Measurements from ENCODE around the gene RREB1. TPM values are rescaled to one million over a fixed set of nuclear protein-coding genes. Genes with fewer than 3 reads are reported as not detected.

Gene RREB1
- polyA plus RNA-seq, 1 donor from 2014 or later, result not detected

DNA sequence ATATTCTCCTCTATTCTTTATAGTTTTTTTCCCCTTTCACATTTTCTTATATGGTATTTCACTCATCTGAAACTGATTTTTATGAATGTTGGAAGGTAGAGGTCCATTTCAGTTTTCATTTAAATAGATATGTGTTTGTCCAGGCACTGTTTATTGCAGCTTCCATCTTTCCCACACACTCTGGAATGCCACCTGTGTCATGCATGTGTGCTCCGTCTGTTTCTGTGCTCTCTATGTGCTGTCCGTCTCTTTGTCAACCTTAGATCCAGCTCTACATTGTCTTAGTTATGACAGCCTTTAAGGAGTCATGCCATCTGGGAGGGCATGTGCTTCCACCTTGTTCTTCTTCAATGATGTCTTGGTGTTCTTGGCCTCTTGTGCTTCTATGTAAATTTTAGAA is 36.4 kb upstream of the RREB1 start:
- Histone ChIP-seq H3K9me2 (ENCODE audit: insufficient read depth, low read length) (no peaks in the 10 kb centered on the region), H3K36me3 (ENCODE audit: insufficient read depth, low read length) (no peaks in the 10 kb centered on the region), H2AFZ (ENCODE audit: low read depth, low read length) (no peak overlapping the region), H3K9me3 (ENCODE audit: low read length) (no peaks in the 10 kb centered on the region), H3K4me2 (ENCODE audit: low read length) (no peak overlapping the region), H3K27me3 (ENCODE audit: insufficient read depth, low read depth, low read length) (no peaks in the 10 kb centered on the region), H3K9ac (ENCODE audit: low read length) (no peak overlapping the region), H3K27ac (ENCODE audit: low read length) (no peak overlapping the region), H3F3A (ENCODE audit: insufficient read depth, low read length, poor library complexity, severe bottlenecking) (no peaks in the 10 kb centered on the region), H3K79me2 (replicated peaks; ENCODE audit: insufficient read depth, low read length) (no peaks in the 10 kb centered on the region), H4K20me1 (ENCODE audit: insufficient read depth) (no peaks in the 10 kb centered on the region), H3K4me3 (ENCODE audit: low read length) (no peak overlapping the region)
- TF ChIP-seq, protein P1, sequence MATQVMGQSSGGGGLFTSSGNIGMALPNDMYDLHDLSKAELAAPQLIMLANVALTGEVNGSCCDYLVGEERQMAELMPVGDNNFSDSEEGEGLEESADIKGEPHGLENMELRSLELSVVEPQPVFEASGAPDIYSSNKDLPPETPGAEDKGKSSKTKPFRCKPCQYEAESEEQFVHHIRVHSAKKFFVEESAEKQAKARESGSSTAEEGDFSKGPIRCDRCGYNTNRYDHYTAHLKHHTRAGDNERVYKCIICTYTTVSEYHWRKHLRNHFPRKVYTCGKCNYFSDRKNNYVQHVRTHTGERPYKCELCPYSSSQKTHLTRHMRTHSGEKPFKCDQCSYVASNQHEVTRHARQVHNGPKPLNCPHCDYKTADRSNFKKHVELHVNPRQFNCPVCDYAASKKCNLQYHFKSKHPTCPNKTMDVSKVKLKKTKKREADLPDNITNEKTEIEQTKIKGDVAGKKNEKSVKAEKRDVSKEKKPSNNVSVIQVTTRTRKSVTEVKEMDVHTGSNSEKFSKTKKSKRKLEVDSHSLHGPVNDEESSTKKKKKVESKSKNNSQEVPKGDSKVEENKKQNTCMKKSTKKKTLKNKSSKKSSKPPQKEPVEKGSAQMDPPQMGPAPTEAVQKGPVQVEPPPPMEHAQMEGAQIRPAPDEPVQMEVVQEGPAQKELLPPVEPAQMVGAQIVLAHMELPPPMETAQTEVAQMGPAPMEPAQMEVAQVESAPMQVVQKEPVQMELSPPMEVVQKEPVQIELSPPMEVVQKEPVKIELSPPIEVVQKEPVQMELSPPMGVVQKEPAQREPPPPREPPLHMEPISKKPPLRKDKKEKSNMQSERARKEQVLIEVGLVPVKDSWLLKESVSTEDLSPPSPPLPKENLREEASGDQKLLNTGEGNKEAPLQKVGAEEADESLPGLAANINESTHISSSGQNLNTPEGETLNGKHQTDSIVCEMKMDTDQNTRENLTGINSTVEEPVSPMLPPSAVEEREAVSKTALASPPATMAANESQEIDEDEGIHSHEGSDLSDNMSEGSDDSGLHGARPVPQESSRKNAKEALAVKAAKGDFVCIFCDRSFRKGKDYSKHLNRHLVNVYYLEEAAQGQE (IDR thresholded peaks at IDR 0.05; ENCODE audit: borderline replicate concordance), result no peak
- TF ChIP-seq EP300 (conservative IDR thresholded peaks at IDR 0.05; ENCODE audit: poor library complexity, severe bottlenecking), result no peak
- TF ChIP-seq, protein P2, sequence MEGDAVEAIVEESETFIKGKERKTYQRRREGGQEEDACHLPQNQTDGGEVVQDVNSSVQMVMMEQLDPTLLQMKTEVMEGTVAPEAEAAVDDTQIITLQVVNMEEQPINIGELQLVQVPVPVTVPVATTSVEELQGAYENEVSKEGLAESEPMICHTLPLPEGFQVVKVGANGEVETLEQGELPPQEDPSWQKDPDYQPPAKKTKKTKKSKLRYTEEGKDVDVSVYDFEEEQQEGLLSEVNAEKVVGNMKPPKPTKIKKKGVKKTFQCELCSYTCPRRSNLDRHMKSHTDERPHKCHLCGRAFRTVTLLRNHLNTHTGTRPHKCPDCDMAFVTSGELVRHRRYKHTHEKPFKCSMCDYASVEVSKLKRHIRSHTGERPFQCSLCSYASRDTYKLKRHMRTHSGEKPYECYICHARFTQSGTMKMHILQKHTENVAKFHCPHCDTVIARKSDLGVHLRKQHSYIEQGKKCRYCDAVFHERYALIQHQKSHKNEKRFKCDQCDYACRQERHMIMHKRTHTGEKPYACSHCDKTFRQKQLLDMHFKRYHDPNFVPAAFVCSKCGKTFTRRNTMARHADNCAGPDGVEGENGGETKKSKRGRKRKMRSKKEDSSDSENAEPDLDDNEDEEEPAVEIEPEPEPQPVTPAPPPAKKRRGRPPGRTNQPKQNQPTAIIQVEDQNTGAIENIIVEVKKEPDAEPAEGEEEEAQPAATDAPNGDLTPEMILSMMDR (IDR thresholded peaks at IDR 0.05; ENCODE audit: poor library complexity, severe bottlenecking), result no peak
- no peak for TF ChIP-seq TAF1 (IDR thresholded peaks at IDR 0.05; ENCODE audit: low read depth)
- TF ChIP-seq POLR2AphosphoS5 (IDR thresholded peaks at IDR 0.05), result no peak
- TF ChIP-seq EZH2 (IDR thresholded peaks at IDR 0.05; ENCODE audit: borderline replicate concordance, insufficient read depth, low read length, poor library complexity, severe bottlenecking), result no peak
- no peak for TF ChIP-seq SMC3 (conservative IDR thresholded peaks at IDR 0.05; ENCODE audit: poor library complexity)
- TF ChIP-seq MXI1 (conservative IDR thresholded peaks at IDR 0.05; ENCODE audit: poor library complexity, severe bottlenecking), result no peak
- no peak for TF ChIP-seq RAD21 (conservative IDR thresholded peaks at IDR 0.05)

GRCh38 chr6:7073082-7073820 is 34.5 kb upstream of the RREB1 start:
- no peaks in the 10 kb centered on the region for H3K27me3 ChIP-seq (ENCODE audit: insufficient read depth, low read depth, low read length)
- no peaks in the 10 kb centered on the region for H4K20me1 ChIP-seq (ENCODE audit: insufficient read depth)
- no peak for TF ChIP-seq MXI1 (conservative IDR thresholded peaks at IDR 0.05; ENCODE audit: poor library complexity, severe bottlenecking)
- no peak for TF ChIP-seq POLR2AphosphoS5 (IDR thresholded peaks at IDR 0.05)
- TF ChIP-seq TAF1 (IDR thresholded peaks at IDR 0.05; ENCODE audit: low read depth), result no peak
- no peak for TF ChIP-seq EZH2 (IDR thresholded peaks at IDR 0.05; ENCODE audit: borderline replicate concordance, insufficient read depth, low read length, poor library complexity, severe bottlenecking)
- TF ChIP-seq SMC3 (conservative IDR thresholded peaks at IDR 0.05; ENCODE audit: poor library complexity), result no peak
- TF ChIP-seq, protein P2 (IDR thresholded peaks at IDR 0.05; ENCODE audit: poor library complexity, severe bottlenecking), result no peak
- no peak overlapping the region for H3K4me2 ChIP-seq (ENCODE audit: low read length)
- no peaks in the 10 kb centered on the region for H3F3A ChIP-seq (ENCODE audit: insufficient read depth, low read length, poor library complexity, severe bottlenecking)
- H3K79me2 ChIP-seq (replicated peaks; ENCODE audit: insufficient read depth, low read length), result no peaks in the 10 kb centered on the region
- no peak overlapping the region for H3K9ac ChIP-seq (ENCODE audit: low read length)
- no peaks in the 10 kb centered on the region for H3K36me3 ChIP-seq (ENCODE audit: insufficient read depth, low read length)
- no peaks in the 10 kb centered on the region for H3K9me3 ChIP-seq (ENCODE audit: low read length)
- H3K9me2 ChIP-seq (ENCODE audit: insufficient read depth, low read length), result no peaks in the 10 kb centered on the region
- no peak overlapping the region for H2AFZ ChIP-seq (ENCODE audit: low read depth, low read length)
- H3K4me3 ChIP-seq (ENCODE audit: low read length), result no peak overlapping the region
- no peak overlapping the region for H3K27ac ChIP-seq (ENCODE audit: low read length)
